Liver (tissue), 9 donors: ENCODE measurements around the gene DUSP2. TPM values are rescaled to one million over a fixed set of nuclear protein-coding genes. Genes with fewer than 3 reads are reported as not detected.

ENCODE experiments used
- DNase-seq: peaks from one replicate; pipeline ENCODE4 v3.0.0-alpha.2; 2017; ENCODE audit warnings: low spot score
- H3K27ac ChIP-seq, 2 donors: one replicate each; pipeline ENCODE4 v1.7.0; 2013; ENCODE audit warnings: inconsistent platforms in 2 of 2, low read length in 2 of 2, control low read depth in 1 of 2, low read depth in 1 of 2, mild to moderate bottlenecking in 1 of 2
- H3K27me3 ChIP-seq, 4 donors: one replicate each; pipeline versions ENCODE4 v1.6.1 to v1.7.0; 2013; ENCODE audit warnings: low read length in 3 of 4, inconsistent platforms in 1 of 4, mild to moderate bottlenecking in 1 of 4, moderate library complexity in 1 of 4; ENCODE audit not compliant: control insufficient read depth in 4 of 4, insufficient read depth in 4 of 4
- H3K36me3 ChIP-seq, 4 donors: one replicate each; pipeline versions ENCODE4 v1.6.1 to v1.7.0; 2013; ENCODE audit warnings: low read length in 3 of 4, mild to moderate bottlenecking in 3 of 4, low read depth in 1 of 4, moderate library complexity in 1 of 4; ENCODE audit not compliant: control insufficient read depth in 4 of 4, insufficient read depth in 3 of 4
- H3K4me1 ChIP-seq, 4 donors: one replicate each; pipeline versions ENCODE4 v1.6.1 to v1.7.0; 2013; ENCODE audit warnings: low read length in 3 of 4, mild to moderate bottlenecking in 3 of 4, moderate library complexity in 1 of 4; ENCODE audit not compliant: control insufficient read depth in 4 of 4, insufficient read depth in 4 of 4
- H3K4me3 ChIP-seq, 3 donors: one replicate each; pipeline versions ENCODE4 v1.6.1 to v1.7.0; 2013; ENCODE audit warnings: low read length in 3 of 3, control low read depth in 1 of 3, low read depth in 1 of 3, mild to moderate bottlenecking in 1 of 3
- H3K9ac ChIP-seq, 2 donors: one replicate each; pipeline ENCODE4 v1.7.0; 2013; ENCODE audit warnings: low read length in 2 of 2, mild to moderate bottlenecking in 2 of 2, moderate library complexity in 2 of 2, control low read depth in 1 of 2, low read depth in 1 of 2
- H3K9me3 ChIP-seq, 4 donors: one replicate each; pipeline versions ENCODE4 v1.6.1 to v1.7.0; 2013; ENCODE audit warnings: low read length in 3 of 4; ENCODE audit not compliant: control insufficient read depth in 4 of 4
- EGR1 ChIP-seq, 2 donors: IDR thresholded peaks; 2 replicates each; pipeline ENCODE4 v1.6.1; 2016 to 2018; ENCODE audit warnings: antibody characterized with exemption in 2 of 2, low read depth in 2 of 2
- FOXA2 ChIP-seq: IDR thresholded peaks from 2 replicates; pipeline ENCODE4 v1.6.1; 2016; ENCODE audit warnings: antibody characterized with exemption
- GABPA ChIP-seq, 2 donors: IDR thresholded peaks in 1 of 2; conservative IDR thresholded peaks in 1 of 2; 2 replicates each; pipeline ENCODE4 v1.6.1; 2016; ENCODE audit warnings: antibody characterized with exemption in 2 of 2, mild to moderate bottlenecking in 1 of 2, moderate library complexity in 1 of 2
- HNF4A ChIP-seq, 2 donors: conservative IDR thresholded peaks; 2 replicates each; pipeline ENCODE4 v1.6.1; 2016; ENCODE audit warnings: antibody characterized with exemption in 2 of 2, mild to moderate bottlenecking in 2 of 2
- HNF4G ChIP-seq: IDR thresholded peaks from 2 replicates; pipeline ENCODE4 v1.6.1; 2016; ENCODE audit warnings: antibody characterized with exemption
- JUND ChIP-seq, 2 donors: IDR thresholded peaks; 2 replicates each; pipeline ENCODE4 v1.6.1; 2016; ENCODE audit warnings: antibody characterized with exemption in 2 of 2
- NR2F2 ChIP-seq: IDR thresholded peaks from 2 replicates; pipeline ENCODE4 v1.6.1; 2016; ENCODE audit warnings: antibody characterized with exemption
- RAD21 ChIP-seq, 2 donors: IDR thresholded peaks; 2 replicates each; pipeline ENCODE4 v1.6.1; 2016; ENCODE audit warnings: antibody characterized with exemption in 2 of 2, mild to moderate bottlenecking in 2 of 2
- SP1 ChIP-seq: IDR thresholded peaks from 2 replicates; pipeline ENCODE4 v1.6.1; 2018; ENCODE audit warnings: antibody characterized with exemption, mild to moderate bottlenecking
- TAF1 ChIP-seq: conservative IDR thresholded peaks from 2 replicates; pipeline ENCODE4 v1.6.1; 2016; ENCODE audit warnings: antibody characterized with exemption, mild to moderate bottlenecking
- YY1 ChIP-seq: IDR thresholded peaks from 2 replicates; pipeline ENCODE4 v1.6.1; 2016; ENCODE audit warnings: antibody characterized with exemption, mild to moderate bottlenecking
- WGBS: extraction: QIAGEN DNeasy Blood & Tissue Kit; methylation state at CpG from one replicate; pipeline ENCODE4 v1.1.7; 2013; 5-methylcytosine and 5-hydroxymethylcytosine counted together
- polyA plus RNA-seq, 2 donors: library from polyadenylated mRNA; stranded (reverse) in 1 of 2; unstranded in 1 of 2; fragments of 200-250 nt in 1 of 2; fragments of >200 nt in 1 of 2; fragmentation: Nextera tagmentation in 1 of 2; extraction: Ambion mirVana in 1 of 2; gene quantifications; one replicate each; pipeline versions ENCODE4 v1.2.1 to v1.2.3, GENCODE V29; 2013 to 2015
- total RNA-seq, 2 donors: library from RNA; depleted of rRNA; stranded (reverse); fragments of >200 nt; gene quantifications; one replicate each; pipeline ENCODE4 v1.2.3, GENCODE V29; 2014
- TF ChIP-seq, protein P1 (sequence below): IDR thresholded peaks from 2 replicates; pipeline ENCODE4 v1.6.1; 2016; ENCODE audit warnings: antibody characterized with exemption, mild to moderate bottlenecking
- donor health status: healthy.
- donor health status: healthy.
- donor health status: healthy.
- donor health status: healthy.
- donor health status: healthy.

Gene DUSP2
- total and polyA plus RNA-seq, 4 donors: 0.99 to 2.8 (median 1.6) TPM

DNA sequence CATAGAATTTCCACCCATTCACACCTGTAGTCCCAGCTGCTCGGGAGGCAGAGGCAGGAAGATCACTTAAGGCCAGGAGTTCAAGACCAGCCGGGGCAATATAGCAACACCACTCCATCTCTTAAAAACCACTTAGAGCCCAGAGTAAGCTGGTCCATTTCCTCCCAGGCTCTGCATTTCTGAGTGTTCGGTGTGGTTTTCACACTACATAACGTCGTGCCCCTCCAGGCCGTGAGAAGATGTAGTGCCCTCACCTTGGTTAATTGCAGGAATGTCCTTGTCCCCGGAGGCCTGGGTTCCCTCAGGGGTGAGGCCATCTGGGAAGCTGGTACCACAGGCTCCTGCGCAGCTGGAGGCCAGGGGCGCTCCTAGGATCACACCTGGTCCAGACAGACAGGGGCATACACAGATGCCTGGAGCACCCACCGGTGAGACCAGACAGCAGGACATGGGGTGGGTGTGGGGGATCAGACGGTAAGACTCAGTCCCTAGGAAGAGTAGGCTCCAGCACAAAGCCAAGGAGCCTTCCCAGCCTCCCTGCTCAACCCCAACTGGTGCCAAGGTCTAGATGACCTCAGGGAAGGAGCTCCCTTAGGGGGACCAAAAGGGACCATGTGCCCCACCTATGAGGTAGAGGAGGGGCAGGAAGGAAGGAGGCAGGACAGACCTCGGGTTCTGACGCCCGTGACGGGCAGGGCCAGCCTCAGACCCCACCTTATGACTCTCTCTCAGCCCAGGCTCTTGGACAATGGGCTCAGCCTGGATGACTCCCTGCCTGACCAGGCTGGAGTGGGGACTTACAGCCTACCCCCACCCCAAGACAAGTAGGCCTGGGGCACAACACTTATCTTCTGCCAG is 7.7 kb downstream of the DUSP2 start (continued):
- TF ChIP-seq, protein P1, sequence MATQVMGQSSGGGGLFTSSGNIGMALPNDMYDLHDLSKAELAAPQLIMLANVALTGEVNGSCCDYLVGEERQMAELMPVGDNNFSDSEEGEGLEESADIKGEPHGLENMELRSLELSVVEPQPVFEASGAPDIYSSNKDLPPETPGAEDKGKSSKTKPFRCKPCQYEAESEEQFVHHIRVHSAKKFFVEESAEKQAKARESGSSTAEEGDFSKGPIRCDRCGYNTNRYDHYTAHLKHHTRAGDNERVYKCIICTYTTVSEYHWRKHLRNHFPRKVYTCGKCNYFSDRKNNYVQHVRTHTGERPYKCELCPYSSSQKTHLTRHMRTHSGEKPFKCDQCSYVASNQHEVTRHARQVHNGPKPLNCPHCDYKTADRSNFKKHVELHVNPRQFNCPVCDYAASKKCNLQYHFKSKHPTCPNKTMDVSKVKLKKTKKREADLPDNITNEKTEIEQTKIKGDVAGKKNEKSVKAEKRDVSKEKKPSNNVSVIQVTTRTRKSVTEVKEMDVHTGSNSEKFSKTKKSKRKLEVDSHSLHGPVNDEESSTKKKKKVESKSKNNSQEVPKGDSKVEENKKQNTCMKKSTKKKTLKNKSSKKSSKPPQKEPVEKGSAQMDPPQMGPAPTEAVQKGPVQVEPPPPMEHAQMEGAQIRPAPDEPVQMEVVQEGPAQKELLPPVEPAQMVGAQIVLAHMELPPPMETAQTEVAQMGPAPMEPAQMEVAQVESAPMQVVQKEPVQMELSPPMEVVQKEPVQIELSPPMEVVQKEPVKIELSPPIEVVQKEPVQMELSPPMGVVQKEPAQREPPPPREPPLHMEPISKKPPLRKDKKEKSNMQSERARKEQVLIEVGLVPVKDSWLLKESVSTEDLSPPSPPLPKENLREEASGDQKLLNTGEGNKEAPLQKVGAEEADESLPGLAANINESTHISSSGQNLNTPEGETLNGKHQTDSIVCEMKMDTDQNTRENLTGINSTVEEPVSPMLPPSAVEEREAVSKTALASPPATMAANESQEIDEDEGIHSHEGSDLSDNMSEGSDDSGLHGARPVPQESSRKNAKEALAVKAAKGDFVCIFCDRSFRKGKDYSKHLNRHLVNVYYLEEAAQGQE: no peak
- TF ChIP-seq FOXA2: no peak
- no peak for TF ChIP-seq GABPA (IDR thresholded peaks at IDR 0.05 in 1 of 2, conservative IDR thresholded peaks at IDR 0.05 in 1 of 2)
- no peak for TF ChIP-seq TAF1
- TF ChIP-seq SP1: no peak

DNA sequence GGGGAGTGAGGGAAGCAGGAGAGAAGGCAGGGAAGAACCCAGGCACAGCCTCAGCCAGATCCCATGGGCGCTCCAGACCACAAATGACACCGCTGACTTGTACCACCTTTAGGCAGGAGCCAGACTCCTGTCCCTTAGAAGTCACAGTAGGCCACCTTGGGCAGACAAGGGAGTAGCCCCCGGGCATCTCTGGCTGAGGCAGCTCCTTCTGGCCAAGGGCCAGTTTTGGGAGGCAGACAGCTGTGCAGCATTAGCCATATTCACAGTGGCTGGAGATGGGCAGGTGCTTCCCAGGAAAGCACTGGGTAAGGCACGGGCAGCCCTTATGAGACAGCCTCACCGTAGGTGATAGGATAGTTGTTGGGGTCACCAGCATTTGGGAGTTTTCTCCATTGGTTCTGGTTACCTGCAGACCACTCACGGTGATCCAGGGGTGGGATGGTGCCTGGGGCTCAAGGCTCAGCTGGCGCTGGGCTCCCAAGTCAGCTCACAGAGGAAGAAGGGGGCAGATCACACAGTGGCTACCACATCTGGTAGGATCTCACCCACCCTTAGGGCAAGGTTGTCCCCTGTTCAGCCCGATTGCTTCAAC is 9.0 kb downstream of the DUSP2 start:
- Histone ChIP-seq H3K9me3 (no peaks in the 10 kb centered on the region), H3K4me3 (no peak overlapping the region), H3K4me1 (no peaks in the 10 kb centered on the region), H3K9ac (no peak overlapping the region), H3K27ac (no peak overlapping the region), H3K27me3 (no peaks in the 10 kb centered on the region), H3K36me3 (no peaks in the 10 kb centered on the region)
- TF ChIP-seq NR2F2: no peak
- TF ChIP-seq EGR1 (IDR thresholded peaks at IDR 0.05; ENCODE audit: low read depth in 2 of 2): no peak
- WGBS: 89% methylated on average over 8 of the region's 8 CpGs
- DNase-seq: no peak

DNA sequence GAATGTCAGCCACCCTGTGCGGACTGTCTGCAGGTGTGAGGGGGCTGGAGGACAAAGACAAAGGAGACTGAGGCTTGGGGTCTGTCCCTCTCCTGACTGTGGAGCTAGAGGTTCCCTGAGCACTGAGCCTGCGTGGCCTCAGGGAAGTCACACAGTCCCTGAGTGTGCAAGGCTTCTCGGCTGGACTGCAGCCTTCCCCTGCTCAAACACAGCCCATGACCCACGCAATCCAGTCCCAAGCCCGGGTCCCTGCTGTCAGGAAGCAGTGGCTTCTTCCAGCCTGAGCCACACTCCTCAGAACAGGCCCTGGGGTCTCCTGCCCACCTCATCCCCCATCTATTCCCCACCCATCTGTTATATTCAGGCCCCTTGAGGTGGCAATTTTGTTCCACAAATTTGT is 9.6 kb downstream of the DUSP2 start:
- TF ChIP-seq YY1: no peak
- TF ChIP-seq RAD21 (IDR thresholded peaks at IDR 0.05): no peak
- TF ChIP-seq HNF4A (conservative IDR thresholded peaks at IDR 0.05): no peak
- TF ChIP-seq JUND (IDR thresholded peaks at IDR 0.05): no peak
- TF ChIP-seq SP1: no peak
- no peak for TF ChIP-seq FOXA2
- TF ChIP-seq HNF4G: no peak
- no peak for TF ChIP-seq EGR1 (IDR thresholded peaks at IDR 0.05; ENCODE audit: low read depth in 2 of 2)
- TF ChIP-seq GABPA (IDR thresholded peaks at IDR 0.05 in 1 of 2, conservative IDR thresholded peaks at IDR 0.05 in 1 of 2): no peak
- Histone ChIP-seq H3K27me3 (no peaks in the 10 kb centered on the region), H3K9me3 (no peaks in the 10 kb centered on the region), H3K4me1 (no peaks in the 10 kb centered on the region), H3K4me3 (no peak overlapping the region), H3K27ac (no peak overlapping the region), H3K9ac (no peak overlapping the region), H3K36me3 (no peaks in the 10 kb centered on the region)
- WGBS: 82% methylated on average over 5 of the region's 5 CpGs
- DNase-seq: no peak

DNA sequence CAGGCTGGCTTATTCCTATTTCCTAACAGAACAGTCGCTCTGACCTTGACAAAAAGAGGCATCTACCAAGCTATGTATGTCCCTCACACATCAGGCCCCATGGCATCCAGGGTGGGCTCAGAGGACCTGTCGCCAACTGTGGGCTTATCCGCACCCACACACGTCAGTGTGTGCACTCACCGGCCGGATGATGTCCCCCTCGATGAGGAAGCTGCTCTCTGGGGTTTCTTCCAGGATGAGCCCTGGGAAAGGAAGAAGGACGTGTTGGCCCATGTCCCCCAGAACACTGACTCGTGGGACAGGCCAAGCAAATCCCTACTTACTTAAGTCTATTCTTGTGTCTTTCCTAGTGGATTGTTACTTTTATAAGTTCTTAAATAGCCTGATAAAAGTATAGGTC is 10.1 kb downstream of the DUSP2 start:
- WGBS: 86% methylated on average over 9 of the region's 9 CpGs
- H3K4me1 ChIP-seq: no peaks in the 10 kb centered on the region
- no peak for DNase-seq

More for the DNA sequence above, 10.1 kb downstream of the DUSP2 start:
- no peaks in the 10 kb centered on the region for H3K36me3 ChIP-seq
- no peak overlapping the region for H3K9ac ChIP-seq
- TF ChIP-seq JUND (IDR thresholded peaks at IDR 0.05) (no peak), NR2F2 (no peak)
- H3K9me3 ChIP-seq: no peaks in the 10 kb centered on the region
- H3K4me3 ChIP-seq: no peak overlapping the region
- H3K27me3 ChIP-seq: no peaks in the 10 kb centered on the region
- no peak overlapping the region for H3K27ac ChIP-seq
